ENCODE measurements around the gene KLHL40.

Gene KLHL40, protein sequence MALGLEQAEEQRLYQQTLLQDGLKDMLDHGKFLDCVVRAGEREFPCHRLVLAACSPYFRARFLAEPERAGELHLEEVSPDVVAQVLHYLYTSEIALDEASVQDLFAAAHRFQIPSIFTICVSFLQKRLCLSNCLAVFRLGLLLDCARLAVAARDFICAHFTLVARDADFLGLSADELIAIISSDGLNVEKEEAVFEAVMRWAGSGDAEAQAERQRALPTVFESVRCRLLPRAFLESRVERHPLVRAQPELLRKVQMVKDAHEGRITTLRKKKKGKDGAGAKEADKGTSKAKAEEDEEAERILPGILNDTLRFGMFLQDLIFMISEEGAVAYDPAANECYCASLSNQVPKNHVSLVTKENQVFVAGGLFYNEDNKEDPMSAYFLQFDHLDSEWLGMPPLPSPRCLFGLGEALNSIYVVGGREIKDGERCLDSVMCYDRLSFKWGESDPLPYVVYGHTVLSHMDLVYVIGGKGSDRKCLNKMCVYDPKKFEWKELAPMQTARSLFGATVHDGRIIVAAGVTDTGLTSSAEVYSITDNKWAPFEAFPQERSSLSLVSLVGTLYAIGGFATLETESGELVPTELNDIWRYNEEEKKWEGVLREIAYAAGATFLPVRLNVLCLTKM

DNA sequence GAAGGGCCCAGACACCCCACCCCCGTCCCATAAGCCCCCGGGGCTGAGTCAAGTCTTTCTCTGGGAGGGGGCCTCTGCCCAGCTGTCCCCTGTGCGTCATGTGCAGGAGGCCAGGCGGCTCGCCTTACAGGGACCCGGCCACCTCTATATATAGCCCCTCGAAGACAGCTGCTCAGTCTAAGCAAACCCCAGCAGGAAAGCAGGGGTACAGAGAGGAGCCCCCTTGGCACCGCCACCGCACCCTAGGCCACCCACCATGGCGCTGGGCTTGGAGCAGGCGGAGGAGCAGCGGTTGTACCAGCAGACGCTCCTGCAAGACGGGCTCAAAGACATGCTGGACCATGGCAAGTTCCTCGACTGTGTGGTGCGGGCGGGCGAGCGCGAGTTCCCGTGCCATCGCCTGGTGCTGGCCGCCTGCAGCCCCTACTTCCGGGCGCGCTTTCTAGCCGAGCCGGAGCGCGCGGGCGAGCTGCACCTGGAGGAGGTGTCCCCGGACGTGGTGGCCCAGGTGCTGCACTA, at the start of gene KLHL40:
Gene KLHL40 (plus strand): TSS at position 175 of the 519 bp plus-strand sequence. CDS start 82 bp downstream, at position 257.
- no peak for DNase-seq

DNA sequence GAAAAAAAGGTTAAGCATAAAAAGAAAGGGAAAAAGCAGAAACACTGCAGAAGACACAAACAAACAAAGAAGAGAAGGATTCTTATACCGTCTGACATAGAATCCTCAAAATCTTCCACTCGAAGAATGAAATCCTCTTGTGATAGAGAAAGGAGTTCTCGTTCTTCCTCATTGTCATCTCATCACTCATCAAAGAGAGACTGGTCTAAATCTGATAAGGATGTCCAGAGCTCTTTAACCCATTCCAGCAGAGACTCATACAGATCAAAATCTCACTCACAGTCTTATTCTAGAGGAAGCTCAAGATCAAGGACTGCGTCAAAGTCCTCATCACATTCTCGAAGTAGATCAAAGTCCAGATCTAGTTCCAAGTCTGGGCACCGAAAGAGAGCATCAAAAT, 48.3 kb upstream of the KLHL40 start:
- no peak for DNase-seq

DNA sequence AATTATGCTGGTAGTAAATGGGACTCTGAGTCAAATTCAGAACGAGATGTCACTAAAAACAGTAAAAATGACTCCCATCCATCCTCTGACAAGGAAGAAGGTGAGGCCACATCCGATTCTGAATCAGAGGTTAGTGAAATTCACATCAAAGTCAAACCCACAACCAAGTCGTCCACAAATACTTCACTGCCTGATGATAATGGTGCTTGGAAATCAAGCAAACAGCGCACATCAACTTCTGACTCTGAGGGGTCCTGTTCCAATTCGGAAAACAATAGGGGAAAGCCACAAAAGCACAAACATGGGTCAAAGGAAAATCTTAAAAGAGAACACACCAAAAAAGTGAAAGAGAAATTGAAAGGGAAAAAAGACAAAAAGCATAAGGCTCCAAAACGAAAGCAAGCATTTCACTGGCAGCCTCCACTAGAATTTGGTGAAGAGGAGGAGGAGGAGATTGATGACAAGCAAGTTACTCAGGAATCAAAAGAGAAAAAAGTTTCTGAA, 46.9 kb upstream of the KLHL40 start:
- no peak for DNase-seq

DNA sequence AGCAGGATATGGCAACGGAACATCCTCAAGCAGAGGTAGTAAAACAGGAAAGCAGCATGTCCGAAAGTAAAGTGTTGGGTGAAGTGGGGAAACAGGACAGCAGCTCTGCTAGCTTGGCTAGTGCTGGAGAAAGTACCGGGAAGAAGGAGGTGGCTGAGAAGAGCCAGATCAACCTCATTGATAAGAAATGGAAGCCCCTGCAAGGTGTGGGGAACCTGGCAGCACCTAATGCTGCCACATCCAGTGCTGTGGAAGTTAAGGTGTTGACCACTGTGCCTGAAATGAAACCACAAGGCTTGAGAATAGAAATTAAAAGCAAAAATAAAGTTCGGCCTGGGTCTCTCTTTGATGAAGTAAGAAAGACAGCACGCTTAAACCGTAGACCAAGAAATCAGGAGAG, 46.1 kb upstream of the KLHL40 start:
- DNase-seq: no peak

DNA sequence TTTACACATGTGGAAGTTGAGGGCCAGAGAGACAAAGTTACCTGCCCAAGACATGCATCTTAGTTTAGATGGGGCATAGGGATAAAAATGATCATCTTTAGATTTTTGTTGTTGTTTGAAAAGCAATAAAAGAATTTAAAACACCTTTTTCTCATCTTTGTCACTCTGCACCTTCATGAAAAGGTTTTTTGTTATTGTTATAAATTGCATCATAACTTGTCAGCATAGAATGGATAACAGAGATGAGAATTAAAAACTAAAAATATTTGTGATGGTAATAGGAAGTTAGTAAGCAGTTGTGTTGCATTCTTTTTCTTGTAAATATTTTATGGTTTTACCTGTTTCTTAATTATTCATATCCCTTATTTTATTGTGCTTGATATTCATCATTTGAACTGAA, 45.2 kb upstream of the KLHL40 start:
- no peak for DNase-seq

DNA sequence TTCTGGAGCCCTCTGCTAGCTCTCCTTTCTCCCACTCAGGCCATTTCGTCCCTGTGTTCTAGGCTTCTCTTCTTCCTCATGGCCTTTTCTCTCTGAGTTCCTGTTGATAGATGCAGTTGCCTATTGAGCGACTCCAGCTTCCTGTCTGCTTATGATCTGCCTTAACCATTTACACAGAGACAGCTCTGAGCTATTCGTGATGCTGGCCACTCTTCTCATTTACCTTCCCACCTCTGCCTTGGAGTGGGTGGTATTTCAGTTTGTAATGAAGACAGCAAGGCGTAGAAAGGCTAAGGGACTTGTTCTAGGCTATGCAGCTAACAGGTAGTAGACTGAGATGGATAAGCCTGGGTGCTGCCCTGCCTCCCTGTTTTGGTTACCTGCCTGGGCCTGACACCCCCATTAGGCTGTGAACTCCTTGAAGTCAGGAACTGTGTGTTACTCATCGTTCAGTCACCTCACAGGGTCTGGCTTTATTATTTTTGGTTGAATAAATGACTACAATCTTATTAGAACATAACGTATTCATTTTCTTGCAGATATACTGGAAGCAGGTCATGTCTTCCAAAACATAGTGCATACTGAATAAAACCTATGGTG, 44.5 kb upstream of the KLHL40 start:
- DNase-seq: no peak

DNA sequence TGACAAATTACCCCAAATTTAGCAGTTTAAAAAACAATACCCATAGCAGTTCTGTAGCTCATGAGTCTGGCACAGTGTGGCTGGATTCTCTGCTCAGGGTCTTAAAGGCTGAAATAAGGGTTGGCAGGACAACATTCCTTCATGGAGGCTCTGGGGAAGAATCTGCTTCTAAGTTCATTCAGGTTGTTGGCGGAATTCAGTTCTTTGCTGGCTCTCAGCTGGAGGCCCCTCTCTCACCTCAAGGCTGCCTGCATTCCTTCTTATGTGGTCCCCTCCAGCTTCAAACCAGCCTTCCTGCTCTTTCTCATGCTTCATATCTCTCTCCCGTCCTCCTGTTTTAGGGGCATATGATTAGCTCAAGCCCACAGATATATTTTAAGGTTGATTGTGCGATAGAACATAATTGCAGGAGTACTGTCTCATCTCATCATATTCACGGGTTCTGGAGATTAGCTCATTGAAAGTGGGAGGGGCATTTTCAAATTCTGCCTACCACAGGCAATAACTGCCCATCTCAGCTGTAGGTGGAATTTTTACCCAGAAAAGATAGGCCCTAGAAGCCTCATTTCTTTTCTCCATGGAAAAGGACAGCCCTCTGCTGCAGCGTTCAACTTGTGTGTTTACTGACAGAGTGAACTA, 37.4 kb upstream of the KLHL40 start:
- DNase-seq: no peak

DNA sequence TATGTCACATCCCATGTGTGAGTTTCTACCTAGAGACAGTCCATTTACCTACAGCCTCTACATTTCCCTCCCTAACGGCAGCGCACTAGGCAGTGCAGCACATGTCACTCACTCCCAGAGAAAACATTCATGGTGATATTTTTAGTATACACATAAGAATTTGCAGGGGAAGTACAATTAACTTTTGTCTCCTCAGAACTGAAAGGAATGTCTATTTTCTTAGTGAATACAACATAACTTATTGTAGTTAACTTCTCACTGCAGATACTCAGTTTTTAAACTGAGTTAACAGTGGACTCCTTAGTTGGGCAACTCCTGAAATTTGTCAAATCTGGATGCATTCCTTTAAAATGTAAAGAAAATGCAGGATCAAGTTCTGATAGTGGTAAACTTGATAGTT, 36.3 kb upstream of the KLHL40 start:
- no peak for DNase-seq

DNA sequence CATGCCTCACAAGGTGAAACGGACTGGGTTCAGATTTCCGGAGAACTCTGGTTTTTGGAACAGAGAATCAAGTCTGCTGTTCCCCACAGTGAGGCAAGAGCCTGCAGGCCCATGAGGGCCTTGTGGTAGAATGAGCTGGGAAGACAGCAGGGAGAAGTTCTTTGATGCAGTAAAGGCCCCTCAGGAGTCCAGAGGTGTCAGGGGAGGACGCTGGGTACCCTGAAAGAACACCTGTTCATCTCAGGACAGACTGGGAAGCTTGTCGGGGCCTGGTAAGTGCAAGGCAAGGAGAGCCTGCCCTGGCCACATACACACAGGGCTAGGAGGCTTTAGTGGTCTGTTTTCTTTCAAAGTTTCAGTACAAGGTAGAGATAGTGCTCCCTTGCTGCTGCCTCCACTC, 35.6 kb upstream of the KLHL40 start:
- no peak for DNase-seq

DNA sequence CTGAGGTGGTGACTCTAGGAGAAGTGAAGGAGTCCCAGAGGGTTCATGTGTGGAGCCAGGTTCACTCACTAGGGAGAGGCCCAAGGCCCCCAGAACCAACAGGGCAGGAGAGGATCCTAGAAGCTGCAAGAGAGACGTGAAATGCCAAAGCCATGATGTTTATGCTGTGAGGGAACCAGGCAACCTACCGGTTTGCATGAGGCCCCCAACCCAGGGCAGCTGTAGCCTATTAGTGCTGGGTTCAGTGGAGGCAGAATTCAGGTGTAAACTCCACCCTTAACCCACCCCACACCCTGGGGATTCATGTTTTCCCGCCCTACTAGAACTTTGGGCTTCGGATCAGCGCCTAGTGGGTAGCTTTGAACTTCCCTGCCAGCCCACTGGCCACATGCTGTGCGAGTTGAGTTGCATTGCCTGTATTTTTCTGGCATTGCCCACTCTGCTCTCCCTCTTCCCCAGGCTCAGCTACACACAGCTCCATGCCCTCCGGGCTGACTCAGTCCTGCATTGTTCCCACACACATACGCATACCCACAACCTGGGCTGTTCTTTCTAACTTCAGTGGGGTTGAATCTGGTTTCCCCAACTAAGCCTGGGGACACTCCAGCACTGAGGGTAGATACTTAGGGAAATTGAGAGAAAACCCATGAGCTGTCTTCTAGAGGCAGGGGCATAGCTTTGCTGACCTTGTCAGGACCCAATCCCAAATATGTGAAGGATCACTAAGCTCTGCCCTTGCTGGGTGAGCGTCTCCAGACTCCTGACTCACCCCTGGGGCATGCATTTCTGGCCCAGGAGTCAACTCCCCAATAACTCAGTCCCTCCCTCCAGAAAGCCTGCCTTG, 33.9 kb upstream of the KLHL40 start:
- no peak for DNase-seq

DNA sequence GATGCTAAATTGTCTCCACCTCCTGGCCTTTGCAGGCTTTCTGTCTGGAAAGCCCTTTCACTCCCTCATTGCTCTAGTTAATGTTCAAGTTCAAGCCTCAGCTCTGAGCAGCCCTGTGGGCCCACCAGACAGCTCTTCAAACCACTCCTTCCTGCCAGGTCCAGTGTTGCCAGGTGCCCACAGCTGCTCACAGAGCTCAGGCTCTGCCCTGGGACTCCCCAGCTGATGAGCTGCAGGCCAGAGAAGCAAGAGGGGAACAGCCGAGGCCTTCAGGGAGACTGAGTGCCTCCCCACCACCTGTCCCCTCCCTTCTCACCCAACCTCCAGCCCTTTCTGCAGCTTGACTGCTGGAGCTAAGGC, 33.1 kb upstream of the KLHL40 start:
- DNase-seq: no peak

DNA sequence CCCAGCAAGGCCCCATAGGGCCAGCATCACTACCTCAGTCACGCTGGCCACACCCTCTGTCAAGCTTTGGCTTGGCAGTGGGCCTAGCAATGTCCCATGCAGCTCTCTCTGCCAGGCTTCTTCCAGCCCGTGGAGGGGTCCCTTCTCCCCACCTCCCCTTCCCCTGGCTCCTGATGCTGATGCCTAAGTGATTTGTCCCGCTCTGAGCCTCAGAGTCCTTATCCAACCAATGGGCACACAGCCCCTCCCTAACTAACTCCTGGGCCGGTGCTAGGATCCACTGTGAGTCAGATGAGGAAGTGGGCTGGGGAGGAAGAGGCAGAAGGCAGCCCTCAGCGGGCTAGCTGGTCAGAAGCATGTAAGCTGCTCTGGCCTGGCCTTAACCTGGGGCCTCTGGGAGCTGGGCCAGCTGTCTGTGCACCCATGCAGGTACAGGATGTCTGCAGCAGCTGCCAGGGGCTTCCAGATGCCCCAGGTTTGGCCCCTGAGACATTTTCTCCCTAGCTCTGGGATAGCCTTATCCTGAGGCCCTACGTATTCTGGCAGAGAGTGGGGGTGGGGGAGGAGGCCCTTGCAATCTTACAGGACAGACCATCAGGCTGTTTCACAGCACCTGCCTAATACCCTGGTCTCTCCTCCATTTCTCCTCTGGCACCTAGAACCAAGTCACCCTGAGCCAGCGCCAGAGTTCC, 32.6 kb upstream of the KLHL40 start:
- DNase-seq: no peak

DNA sequence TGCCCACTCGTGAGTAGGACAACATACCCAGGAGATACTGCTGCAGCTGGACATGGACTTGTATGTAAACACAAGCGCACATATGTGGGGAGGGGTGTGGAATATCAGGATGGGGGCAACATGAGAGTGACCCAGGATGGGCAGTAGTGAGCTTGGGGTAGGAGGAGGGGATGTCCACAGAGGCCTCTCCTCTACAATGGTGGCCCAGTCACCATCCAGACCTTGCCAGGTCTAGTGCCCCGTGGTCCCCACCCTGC, 32.1 kb upstream of the KLHL40 start:
- no peak for DNase-seq

DNA sequence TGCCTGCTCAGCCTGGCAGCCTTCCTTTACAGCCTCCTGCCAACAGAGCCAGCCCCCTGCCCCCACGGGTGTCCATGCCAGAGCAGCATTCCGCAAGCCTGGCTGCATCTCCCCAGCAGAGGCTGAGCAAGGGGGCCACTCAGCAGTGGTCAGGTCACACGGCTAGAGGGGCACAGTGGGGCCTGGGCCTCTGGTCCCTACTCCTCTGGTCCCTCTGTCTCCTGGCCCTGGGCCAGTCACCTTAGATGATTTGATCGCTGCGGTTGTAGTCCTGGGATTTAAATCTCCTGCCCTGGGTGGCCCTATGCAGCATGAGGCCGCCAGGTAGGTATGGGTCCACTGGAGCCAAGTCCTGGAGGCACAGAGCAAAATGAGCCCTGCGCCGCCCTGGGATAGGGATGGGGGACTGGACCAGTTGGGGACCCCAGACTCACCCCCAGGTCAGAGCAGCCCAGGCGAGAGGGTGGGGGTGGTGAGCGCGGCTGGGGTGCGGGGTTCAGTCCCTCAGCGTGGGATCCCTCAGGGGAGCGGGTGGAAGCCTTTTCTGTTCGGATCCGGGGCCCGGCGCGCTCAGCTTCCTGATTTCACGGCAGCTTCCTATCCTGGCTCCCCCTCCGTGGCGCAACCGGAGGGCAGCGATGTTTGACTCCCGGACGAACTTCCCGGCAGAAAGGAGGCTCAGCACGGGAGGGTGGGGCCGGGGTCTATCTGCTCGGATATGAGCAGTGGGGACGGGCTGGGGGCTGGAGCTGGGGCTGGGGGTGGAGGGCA, 31.6 kb upstream of the KLHL40 start, which contains the start of gene ZBTB47:
Gene ZBTB47 (plus strand): TSS at position 138 of the 771 bp plus-strand sequence. CDS start 4,659 bp downstream, outside the sequence.
- no peak for DNase-seq

DNA sequence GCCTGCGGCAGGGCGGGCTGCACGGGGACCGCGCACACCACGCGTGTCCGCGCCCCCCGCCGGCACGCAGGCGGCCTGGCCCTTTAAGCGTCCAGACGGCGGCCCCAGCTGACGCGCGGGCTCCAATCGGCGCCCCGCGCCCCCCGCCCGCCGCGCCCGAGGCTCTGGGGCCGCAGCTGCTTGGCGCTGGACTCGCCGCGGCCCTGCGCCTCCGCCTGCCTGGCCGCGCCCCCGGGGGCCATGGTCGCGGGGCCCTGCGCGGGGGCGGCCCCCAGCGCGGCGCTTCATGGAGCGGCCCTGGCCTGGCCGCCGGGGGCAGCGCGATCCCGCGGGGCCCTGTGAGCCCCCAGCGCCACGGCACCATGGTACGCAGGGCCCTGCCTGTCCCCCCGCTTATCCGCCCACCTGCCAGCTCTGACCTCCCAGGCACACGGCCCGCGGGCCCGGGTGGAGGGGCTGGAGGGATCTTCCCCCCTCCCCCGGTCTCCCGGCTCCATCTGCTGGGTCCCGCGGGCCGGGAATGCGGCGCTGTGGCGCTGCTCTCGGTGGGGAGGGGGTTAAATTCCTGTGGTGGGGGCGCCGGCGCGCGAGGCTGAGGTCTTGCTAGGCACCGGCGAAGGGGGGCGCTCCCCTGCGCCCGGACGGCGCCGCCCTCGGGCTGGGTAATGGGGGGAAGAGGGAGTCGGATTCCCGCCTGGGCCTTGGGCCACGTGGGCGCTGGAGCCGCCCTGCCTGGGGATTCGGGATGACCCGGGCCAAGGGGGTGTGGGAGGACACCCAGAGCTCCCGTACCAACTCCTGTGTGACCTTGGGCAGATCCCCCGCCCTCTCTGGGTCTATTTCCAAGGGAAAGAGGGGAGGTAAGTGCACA, 30.8 kb upstream of the KLHL40 start:
- DNase-seq: peak; percentile 5

DNA sequence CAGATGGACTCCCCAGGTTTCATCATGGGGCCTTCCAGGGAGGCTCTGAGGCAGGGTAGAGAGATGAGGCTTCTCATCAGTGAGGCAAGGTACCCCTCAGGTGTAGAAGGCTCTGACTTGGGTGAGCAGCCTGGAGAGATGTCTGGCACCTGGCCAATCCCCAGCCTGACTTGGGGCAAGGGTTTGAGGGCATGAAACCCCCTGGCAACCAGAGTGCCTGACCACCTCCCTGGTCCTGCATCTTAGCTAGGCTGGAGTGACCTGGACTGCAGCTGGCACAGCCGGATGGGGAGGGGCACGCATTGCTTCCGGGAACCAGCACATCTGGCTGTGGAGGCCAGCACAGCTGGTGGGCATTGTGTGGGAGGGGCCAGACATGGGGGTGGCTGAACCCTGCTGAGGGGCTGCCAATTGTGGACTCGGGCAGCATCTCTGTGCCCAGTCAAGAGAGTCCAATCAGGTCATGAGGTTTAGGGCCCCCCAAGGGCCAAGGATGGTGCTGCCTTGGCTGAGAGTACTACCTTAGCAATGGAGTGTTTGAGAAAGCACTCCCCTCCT, 29.9 kb upstream of the KLHL40 start:
- DNase-seq: no peak

DNA sequence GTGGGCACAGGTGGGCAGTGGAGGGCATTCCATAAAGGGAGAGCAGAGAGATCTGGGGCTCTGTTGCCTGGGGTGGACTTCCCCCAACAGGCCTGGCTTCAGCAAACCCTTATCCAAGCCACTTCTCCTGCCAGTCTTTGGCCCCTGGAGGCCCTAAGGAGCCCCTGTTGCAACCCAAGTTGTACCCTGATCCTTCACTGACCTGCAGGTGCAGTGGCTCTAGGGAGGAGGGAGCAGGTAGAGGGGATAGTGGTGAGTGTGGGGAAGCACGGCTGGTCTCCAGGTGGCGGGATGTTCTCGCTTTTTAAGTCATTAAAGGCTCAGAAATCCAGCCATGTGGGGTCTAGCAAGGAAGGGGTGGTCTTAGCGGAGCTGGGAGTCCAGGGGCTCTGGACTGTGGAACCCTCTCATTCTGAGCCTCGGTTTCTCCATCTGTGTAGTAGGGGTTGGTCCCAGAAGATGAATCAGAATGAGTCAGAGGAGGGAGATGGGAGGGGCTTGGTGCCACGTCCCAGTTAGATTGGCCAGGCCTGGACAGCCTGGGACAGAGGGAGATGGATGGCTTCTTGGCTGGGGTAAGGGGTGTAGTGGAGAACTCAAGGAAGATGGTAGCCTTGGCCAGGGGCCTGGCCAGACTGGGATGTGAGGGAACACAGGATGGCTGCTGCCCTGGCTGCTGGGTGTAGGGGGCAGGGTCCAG, 29.2 kb upstream of the KLHL40 start:
- DNase-seq: no peak

DNA sequence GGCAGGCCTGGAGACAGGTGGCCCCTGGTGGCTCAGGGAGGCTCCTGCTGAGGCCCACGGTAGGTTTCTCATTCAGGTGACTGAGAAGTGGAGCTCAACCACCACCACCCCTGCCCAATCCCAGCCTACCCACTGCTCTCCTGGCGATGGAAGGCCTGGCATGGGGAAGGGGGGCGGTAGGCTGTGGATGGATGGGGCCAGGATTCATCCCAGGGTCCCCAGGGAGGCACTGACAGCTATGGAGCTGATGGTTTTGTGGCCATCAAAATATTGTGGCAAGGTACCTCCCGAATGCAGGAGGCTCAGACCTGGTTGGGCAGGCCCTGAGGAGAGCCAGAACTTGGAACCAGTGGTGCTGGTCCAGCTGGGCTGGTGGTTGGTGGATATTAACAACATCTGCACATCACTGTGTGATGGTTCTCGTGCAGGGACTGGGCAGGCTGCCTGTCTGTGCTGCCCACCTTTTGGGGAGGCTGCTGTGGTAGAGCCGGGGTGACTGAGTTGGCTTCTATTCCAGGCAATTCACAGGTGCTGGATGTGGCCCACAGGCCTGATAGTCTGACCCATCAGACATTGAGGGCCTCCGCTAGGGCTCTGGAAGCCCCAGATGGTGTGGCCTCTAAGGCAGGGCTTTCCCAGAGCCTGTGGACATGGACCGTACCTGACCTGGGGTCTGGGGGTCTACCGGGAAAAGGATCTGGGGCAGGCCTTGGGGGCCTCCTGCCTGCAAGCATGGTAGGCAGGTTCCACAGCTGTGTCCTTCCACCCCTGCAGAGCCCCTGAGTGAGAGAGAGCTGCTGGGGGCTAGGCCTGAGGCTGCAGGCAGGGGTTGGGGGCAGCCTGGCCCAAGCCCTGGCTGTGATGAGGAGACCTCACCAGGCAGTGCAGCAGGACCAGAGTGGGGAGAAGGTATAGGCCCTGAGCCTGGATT, 28.4 kb upstream of the KLHL40 start:
- no peak for DNase-seq
